GM18867 (cell line): ENCODE data around the gene MARCHF9.
A peak's percentile ranks its signal among the peaks of the same experiment; 100 is the strongest.

Experiments used
- ATAC-seq: cut with Tn5 transposase; IDR thresholded peaks from one replicate; pipeline ENCODE4 v1.9.1; 2021; ENCODE audit warnings: mild to moderate bottlenecking, moderate library complexity; ENCODE audit not compliant: unreplicated experiment

MARCHF9 gene

DNA sequence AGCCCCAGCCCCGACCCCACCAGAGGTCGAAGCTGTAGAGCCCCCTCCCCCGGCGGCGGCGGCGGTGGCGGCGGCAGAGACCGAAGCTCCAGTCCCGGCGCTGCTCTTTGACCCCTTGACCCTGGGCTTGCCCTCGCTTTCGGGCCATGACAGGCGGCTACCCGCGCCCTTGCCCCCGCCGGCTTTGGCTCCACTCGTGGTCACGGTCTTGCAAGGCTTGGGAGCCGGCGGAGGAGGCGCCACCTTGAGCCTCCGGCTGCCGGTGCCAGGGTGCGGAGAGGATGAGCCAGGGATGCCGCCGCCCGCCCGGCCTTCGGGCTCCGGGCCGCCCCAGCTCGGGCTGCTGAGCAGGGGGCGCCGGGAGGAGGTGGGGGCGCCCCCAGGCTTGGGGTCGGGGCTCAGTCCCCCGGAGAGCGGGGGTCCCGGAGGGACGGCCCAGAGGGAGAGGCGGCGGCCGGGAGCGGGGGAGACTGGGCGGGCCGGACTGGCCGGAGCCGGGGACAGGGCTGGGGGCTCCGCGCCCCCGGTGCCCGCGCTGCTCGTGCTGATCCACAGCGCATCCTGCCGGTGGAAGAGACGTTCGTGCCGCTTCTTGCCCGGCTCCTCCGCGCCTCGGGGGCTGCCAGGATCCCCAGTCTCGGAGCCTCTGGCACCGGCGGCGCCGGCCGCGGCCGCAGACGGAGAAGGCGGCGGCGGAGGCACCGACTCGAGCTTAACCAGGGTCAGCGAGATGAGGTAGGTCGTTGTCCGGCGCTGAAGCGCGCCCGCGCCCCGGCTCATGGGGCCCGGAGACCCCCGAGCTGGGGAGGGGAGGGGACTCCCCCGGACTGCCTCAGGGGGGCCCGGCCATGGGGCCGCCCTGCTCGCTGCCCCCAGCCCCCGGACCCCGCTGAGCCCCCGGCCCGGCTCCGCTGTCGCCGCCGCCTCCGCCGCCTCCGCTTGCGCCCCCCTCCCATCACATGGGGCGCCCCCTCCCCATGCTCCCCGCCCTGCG is 17.1 kb upstream of the MARCHF9 start:
- ATAC-seq, result no peak

DNA sequence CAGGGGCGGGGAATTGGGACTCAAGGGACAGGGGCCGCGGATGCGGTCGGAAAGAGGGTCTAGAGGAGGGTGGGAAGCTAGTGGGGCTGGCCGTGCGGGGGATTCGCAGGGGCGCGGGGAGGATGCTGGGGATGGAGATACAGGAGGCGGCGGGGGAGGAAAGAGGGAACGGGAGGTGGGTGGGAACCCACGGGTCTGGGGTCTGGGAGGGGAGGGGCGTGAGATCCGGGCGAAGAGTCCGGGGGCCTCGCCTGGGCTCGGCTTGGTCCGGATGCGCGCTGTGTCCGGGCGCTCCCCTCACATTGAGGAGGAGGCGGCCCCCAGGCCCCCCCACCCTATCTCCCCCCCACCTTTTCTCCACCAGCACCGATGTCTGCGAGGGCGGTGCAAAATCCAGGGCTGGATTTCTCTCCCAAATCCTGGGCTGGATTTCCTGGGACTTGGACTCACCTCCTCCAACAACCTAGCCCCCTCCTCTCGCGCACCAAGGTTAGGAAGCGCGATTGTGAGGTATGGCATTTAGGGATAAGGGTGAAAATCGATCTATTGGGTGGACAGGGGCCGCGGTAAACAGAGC is 16.2 kb upstream of the MARCHF9 start, which contains the start of gene AGAP2:
Gene AGAP2, minus strand, starts transcription at position 82 of the 577 bp plus-strand sequence. CDS start 496 bp downstream, outside the sequence.
- no peak for ATAC-seq

DNA sequence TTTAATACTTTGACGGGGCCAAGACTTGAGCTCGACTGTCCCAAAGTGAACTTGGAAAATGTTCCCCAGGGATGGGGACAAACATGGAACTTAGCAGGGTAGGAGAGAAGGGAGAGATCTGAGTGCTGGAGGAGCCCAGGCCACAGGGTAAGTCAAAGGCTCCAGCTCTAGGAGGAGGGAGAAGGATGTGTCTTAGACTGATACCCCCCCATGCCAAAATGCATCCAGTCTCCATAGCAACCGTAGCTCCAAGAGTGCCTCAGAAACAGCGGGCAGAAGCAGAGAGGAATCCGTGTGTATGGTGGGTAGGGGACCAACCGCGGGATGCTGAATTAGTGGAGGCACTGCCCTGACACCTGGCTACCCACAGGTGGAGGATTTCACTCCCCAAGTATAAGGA is 15.5 kb upstream of the MARCHF9 start:
- ATAC-seq, result no peak

DNA sequence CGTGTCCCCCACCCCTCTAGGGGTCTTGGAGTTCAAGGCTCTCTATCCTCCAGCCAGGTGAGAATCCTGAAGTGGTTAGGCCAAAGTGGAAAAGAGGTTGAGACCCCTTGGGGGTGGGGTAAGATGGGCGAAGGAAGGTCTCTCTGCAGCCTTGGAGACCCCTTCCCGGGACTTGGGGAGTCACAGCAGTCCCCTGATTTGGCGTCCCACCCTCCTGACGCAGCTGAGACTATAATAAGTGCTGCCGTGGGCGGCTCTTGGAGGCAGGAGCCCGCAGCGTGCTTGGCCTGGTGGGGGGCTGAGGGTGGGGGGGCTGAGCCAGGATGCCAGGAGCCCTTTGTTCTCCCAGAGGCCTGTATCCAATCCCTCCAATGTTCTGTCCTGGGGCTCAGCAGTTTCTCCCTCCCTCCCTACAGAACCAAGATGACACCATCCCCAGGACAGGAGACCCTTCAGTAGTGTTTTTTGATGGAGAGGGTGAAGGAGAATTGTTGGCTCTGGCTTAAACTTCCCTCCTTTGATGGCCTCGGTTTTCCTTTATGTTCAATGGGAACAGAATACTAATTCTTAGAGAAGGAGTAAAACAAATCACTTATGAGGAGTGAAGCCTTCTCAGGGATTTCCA is 14.9 kb upstream of the MARCHF9 start:
- ATAC-seq, result no peak

DNA sequence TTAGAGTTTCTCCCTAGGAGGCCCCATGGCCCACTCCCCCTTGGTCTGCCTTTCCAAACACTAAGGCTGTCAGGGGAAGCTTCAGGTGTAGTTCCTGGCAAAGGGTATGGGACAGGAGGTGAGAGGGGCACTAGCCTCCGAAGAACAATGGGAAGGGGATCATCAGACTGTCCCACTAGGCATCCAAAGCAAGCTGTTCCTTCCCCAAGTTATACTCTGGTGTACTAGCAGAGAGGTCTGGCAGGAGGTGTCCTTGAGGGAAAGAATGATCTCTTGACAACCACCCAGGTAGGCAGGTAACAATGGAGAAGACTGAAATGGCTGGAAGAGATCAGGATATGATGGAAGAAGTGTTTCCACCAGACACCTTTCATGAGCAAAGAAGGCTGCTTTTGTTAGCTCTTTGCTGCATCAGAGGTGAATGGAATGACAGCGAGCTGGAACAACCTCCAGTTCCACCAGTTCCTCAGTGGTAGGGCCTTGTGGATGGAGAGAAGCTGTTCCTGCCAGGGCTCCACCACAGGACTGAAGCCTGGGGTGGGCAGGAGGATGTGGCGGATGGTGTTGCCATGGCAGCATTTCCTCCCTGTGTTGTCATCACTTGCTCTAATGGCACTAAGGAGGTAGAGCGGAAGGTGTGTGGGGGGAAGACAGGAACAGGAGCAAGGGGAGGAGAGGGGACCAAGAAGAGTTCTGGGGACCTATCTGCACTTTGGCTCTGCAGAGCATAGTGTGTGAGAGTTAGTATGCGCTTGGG is 14.1 kb upstream of the MARCHF9 start:
- peak; percentile 53 for ATAC-seq

DNA sequence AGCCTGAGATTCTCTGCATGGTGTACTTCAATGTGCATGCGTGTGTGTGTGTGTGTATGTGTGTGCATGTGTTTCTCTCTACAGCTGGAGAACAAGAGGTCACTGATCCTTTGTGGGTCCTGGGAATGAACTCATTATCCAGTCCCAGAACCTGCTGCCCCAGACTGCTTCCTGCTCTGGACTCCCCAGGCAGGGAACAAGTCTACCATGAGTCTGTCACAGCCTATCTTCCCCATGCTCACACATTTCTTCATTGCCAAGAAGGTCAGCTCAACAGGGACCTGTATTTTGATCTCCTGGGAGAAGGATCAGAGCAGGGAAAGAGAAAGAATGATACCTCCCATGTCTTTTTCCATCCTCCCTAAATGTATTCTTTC is 13.5 kb upstream of the MARCHF9 start:
- ATAC-seq, result no peak

DNA sequence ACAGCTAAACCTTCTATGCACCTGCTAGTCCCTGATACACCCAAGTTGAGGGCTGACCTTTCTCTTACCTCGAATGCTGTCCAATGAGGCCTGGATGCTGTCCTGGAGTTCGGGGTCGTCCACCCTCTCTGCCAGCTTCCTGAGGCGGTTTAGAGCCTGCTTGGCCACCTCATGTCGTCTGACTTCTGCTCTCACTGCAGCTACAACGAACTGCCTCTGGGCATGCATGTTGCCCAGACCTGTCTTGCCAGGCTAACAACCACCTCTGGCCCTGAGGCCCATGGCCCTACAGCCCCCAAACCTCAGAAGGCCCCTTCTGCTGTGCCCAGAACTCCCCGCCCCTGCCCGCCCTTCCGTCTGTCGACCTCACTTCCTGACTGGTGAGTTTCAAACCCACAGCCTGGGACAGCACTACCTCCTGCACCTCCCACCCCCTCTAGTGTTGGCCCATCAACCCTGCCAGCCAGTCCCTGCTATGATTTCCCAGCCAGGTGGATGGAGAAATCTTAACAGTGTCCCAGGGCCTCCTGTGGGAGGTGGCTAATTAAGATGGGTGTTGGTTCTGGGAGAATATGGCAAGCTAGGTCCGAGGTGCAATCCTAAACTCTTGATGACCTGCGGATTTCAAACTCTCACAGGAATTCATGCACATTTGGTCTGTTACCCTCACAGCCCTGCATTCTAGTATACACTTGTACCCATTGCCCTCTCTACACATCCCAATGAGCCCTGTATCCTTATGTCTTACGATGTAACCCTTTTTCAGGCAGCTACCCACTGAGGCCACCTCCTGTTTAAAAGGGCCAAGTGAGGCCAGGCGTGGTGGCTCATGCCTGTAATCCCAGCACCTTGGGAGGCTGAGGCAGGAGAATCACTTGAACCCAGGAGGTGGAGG is 12.8 kb upstream of the MARCHF9 start:
- peak; percentile 53 for ATAC-seq

DNA sequence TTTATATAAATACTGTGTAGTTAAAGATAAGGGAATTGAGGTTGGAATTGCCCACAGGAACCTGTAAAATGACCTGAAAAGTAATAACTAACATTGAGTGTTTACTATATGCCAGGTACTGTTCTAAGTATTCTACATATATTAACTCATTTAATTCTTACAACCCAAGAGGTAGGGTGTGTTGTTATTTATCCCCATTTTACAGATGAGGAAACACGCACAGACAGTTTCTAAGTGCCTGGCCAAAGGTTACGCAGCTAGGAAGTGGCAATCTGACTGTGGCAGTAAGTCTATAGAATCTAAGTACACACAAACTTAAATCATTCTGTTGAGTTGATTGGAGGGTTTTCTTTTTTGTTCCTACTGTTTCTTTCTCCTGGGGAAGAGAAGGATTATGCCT is 11.1 kb upstream of the MARCHF9 start:
- no peak for ATAC-seq

DNA sequence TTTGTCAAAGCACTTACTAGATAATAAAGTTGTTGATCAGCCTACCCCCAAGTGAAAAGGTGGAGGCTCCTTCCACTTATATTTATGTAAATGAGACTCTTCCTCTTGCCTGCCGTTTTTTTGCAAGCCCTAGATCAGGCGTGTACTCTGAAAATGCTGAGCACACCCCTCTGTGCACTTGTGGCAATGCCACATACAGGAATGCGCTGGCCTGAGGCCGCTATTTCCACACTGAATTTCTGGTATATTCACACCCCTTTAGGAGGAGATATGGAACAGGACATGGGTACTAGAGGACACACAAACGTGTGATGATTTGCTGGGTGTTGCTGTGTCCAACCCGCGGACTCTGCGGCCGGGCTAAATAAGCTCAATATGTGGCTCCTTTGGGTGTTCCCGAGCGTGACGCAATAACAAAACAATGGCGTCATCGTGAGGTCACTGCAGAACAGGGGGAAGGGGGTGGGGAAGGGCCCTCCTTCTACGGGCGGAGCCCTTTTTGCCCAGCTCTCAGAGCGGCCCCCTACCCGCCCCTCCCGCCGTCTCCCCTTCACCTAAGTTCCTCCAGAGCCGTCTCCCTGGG is 10.6 kb upstream of the MARCHF9 start:
- ATAC-seq, result peak; percentile 39

DNA sequence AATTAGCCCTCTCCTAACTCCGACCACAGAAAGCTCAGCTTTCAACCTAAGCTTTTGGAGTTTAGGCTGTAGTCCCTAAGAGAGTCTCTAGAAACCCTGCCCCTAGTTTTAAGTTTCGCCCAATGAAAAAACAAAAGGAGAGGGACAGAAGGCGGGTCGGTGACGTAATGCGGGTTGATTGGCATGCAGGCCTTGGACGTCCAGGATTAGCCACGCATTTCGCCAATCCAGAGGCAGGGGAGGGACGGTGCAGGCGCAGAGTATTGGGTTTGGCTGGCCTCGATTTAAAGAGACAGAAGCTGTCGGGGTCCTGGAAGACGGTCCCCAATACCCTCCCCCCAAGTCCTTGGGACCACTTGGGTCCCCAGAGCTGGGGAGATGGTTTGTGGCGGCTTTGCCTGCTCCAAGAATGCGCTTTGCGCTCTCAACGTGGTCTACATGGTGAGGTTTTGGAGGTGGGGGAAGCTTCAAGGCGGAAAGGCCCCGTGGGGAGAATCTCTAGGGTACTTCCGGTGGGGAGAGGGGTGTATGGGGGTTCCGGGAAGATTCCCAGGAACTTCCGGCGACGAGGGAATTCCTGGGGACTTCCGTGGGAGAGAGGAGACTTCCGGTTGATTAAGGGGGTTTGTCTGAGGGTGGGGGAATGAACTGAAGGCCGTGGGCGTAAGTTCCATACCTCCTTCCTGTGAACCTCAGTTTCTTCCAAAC is 10.0 kb upstream of the MARCHF9 start, which contains the start of gene TSPAN31:
Gene TSPAN31, plus strand, starts transcription at position 263 of the 708 bp plus-strand sequence. Its CDS starts 116 bp downstream, at position 379.
- peak; percentile 81 for ATAC-seq

DNA sequence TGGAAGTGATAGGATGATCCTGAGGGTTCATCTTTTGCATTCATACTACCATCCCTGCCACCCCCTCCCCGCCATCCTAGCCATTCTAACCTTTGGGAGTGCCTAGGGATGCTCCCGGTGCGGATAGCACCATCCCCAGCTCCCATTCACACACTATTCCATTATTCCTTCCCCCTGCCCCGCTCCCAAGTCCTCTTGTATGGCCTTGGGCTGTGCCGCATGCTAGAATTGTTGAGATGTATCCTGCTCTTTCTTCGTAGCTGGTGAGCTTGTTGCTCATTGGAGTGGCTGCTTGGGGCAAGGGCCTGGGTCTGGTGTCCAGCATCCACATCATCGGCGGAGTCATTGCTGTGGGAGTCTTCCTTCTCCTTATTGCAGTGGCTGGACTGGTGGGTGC is 9.4 kb upstream of the MARCHF9 start:
- no peak for ATAC-seq

DNA sequence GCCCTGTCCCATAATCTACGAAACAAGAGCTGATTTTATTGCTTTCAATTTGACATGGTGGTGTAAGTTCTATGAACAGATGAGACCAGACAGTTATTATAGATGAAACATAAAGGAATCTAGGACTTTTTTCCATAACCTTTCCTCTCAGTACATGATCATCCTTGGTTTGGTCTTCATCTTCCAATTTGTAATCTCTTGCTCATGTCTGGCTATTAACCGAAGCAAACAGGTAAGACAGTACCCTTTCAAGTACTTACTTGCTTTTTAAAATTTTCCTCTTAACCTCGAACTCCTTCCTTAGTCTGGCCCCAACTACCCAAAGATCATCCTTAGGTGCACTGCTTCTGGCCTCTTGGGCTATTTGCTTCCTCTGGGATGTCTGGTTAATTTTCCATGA is 8.9 kb upstream of the MARCHF9 start:
- no peak for ATAC-seq

DNA sequence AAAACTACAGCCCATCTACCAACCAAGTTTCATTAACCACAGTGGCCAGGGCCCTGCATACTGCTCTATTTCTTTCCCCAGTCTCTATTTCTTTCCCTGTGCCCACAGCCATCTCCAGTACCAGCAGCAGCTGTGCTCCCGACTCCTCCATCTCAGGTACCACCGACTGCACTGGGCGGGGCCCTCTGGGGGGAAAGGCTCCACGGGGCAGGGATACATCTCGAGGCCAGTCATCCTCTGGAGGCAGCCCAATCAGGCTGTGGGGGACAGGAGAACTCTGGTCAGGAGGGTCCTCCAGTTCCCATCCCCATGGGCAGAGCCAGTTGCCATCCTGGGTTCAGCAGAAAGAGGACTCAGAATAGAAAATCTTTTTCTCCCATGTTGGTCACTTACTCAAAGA is 5.8 kb upstream of the MARCHF9 start:
- ATAC-seq, result no peak

DNA sequence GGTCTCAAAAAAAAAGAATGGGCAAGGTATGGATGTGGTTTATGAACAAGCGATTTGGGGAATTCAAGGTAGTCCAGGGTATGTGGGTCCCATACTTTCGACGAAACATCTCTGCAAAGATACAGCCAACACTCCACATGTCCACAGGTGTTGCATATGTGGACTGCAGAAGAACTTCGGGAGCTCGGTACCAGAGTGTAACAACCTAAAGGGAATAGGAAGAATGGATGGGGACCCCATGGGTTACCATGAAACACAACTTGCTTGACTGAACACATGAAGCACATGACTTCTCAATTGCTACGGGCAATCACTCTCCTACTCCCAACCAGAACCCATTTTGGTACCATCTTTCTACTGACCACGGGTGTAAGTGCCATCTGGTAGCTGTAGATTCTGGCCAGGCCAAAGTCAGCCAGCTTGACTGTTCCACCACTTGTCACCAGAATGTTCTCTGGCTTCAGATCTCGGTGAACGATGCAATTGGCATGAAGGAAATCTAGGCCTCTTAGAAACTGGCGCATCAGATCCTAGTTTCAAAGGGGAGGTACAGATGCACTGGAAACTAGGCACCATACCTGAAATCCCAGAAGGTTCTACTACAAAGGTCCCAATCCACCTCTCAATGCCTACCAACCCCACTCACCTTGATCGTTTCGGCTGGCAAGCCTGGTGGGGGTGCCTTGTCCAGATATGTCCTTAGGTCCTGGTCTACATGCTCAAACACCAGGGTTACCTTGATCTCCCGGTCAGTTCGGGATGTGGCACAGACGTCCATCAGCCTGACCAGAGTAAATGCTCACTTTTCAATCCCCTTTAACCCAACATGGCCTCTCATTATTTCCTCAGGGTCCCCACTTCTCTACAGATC is 4.1 kb upstream of the MARCHF9 start:
- ATAC-seq, result no peak

DNA sequence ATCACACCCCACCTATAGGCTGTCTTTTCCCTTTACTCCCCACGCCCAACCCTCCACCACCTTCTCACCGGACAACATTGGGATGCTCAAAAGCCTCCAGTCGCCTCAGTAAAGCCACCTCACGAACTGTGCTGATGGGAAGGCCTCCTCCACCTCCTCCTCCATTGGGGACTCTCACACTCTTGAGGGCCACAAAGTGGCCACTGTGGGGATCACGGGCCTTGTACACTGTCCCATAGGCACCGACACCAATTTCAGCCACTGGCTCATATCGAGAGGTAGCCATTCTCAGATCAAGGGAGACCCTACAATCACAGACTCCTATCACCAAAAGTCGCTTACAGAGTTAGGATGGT is 3.5 kb upstream of the MARCHF9 start:
- no peak for ATAC-seq

DNA sequence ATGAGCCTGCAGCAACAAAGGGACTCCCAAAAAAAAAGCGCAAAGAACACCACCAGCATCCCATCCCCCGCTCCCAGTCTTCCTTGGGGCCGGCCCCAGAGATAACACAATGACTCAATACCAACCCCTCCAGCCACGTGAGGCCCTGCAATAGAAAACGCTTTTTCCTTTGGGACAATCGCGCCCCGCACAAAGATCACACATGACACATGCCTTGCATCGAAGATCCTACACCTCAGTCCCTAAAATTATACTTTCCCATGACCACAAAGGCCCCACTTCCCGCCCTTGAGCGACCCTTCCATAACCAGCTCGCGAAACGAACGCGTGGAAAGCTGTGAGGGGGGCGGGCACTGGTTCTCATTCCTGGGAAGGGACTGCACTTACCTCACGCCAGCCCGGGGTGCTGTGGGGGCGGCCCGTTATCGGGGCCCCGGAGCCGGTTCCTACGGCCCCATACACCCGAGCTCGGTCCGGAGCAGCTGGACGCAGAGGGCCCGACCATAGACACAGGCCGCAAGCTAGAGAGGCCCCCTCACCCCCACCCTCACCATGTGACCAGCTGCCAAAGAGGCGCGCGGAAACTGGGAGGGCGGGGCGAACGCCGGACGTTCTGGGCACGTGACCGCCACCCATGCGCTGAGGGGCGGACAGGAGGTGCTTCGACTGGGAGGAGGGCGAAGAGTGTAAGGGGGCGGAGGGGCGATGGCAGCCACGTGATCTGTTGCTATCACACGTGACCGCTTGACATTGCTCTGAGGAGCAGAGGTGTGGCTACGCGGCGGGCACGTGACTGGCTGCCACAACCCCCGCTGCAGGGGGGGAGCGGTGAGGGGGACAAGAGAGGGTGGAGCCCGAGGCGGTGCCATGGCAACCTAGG is 2.9 kb upstream of the MARCHF9 start, which contains the start of gene CDK4:
Gene CDK4, minus strand, starts transcription at position 523 of the 880 bp plus-strand sequence. CDS start 593 bp downstream, outside the sequence.
- ATAC-seq, result peak; percentile 68

DNA sequence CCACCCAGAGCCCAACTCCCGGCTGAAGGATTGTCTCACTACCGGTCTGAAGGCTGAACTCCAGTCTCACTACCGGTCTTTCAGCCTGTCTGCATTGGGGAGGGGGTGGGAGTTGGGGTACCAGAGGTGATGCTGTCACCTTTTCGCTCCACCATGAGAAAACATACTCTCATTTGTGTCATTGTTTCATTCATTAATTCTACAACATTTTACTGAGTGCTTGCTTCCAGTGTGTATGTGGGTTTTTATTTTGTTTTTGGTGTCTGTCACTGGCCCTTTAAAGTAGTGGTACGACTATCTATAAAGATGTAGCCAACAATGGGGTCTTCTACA is 2.3 kb upstream of the MARCHF9 start:
- no peak for ATAC-seq
